Testis (tissue), 3 donors: ENCODE data around the gene DCHS1. TPM values are rescaled to one million over a fixed set of nuclear protein-coding genes. Genes with fewer than 3 reads are reported as not detected.
A peak's percentile ranks its signal among the peaks of the same experiment; 100 is the strongest.

ENCODE experiments used
- DNase-seq: peaks from one replicate; pipeline ENCODE4 v3.0.0-alpha.2; 2019
- H3K27ac ChIP-seq, 2 donors: fragments of 200-600 bp; sonication (generic); one replicate each; pipeline ENCODE4 v1.5.1; 2019
- H3K27me3 ChIP-seq: fragments of 200-600 bp; sonication (generic); one replicate; pipeline ENCODE4 v1.5.1; 2019
- H3K36me3 ChIP-seq: fragments of 200-600 bp; sonication (generic); one replicate; pipeline ENCODE4 v1.5.1; 2017; ENCODE audit warnings: low read depth; ENCODE audit errors: missing control alignments
- H3K4me1 ChIP-seq: fragments of 200-600 bp; sonication (generic); one replicate; pipeline ENCODE4 v1.5.1; 2019
- H3K4me3 ChIP-seq, 2 donors: fragments of 200-600 bp; sonication (generic); one replicate each; pipeline ENCODE4 v1.5.1; 2017 to 2019
- H3K9me3 ChIP-seq: fragments of 200-600 bp; sonication (generic); one replicate; pipeline ENCODE4 v1.5.1; 2017
- POLR2A ChIP-seq: fragments of 450-650 bp; IDR thresholded peaks from one replicate; pipeline ENCODE4 v1.6.1; 2017; ENCODE audit warnings: antibody characterized with exemption, mild to moderate bottlenecking, moderate library complexity
- WGBS, 2 donors: methylation state at CpG; one replicate each; pipeline ENCODE4 v1.1.5; 2018; 5-methylcytosine and 5-hydroxymethylcytosine counted together
- intact Hi-C: fragments of 100-400 bp; cut with DNase I; formaldehyde crosslinking; loops from one replicate; pipeline ENCODE4 v1.15.1; 2023; ENCODE audit warnings: low total_unique reads
- polyA plus RNA-seq: library from polyadenylated mRNA; stranded (reverse); fragments of 350-450 nt; fragmentation: Illumina TruSeq; extraction: RNeasy Lipid Tissue Mini Kit (QIAGEN cat#74804); gene quantifications from one replicate; pipeline ENCODE4 v1.2.3, GENCODE V29; 2014; ENCODE audit warnings: low read depth, low replicate concordance; ENCODE audit not compliant: insufficient read depth
- total RNA-seq, 2 donors: library from RNA; depleted of rRNA; stranded (reverse); fragments of >200 nt; gene quantifications; one replicate each; pipeline ENCODE4 v1.2.3, GENCODE V29; 2016
- TF ChIP-seq, protein P1 (sequence below), 3 experiments: fragments of 450-650 bp in 2 of 3; fragments of 200-600 bp in 1 of 3; sonication (generic) in 1 of 3; IDR thresholded peaks; one replicate each; pipeline ENCODE4 v1.5.1; 2016 to 2019; ENCODE audit warnings: antibody characterized with exemption in 3 of 3, mild to moderate bottlenecking in 2 of 3, moderate library complexity in 1 of 3

Gene DCHS1
- total and polyA plus RNA-seq, 3 donors from 2014 or later = 7.1 to 14.2 (median 8.8) TPM

DNA sequence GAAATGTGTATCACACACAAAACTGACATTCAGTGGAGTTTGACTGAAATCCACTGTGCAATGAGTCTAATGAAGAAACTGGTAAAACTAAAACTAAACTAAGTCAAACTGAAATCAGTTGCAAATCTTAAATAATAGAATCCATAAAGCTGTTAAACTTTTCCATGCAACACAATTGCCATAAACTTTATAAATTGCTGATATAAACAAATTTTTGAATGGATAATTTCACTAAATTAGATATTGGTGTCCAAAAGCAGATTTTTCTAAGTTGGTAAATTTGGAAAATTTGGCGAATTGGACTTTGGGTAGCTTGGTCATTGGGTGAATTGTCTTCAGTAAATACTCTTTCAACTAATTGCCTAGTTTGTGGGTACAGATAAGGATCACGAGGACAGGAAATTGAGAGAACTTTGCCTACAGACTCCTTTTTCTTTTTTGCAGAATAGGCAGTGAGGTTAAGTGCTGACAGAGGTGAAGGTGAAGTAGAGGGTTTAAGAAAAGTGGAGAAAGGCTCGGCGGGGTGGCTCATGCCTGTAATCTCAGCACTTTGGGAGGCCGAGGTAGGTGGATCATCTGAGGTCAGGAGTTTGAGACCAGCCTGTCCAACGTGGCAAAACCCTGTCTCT, 14.7 kb upstream of the DCHS1 start:
- Histone ChIP-seq H3K27me3 (no peaks in the 10 kb centered on the region), H3K27ac (no peak overlapping the region), H3K9me3 (no peaks in the 10 kb centered on the region), H3K4me1 (no peaks in the 10 kb centered on the region), H3K36me3 (no peaks in the 10 kb centered on the region), H3K4me3 (no peak overlapping the region)
- intact Hi-C loops = no loop called here
- no peak for TF ChIP-seq POLR2A
- TF ChIP-seq, protein P1, sequence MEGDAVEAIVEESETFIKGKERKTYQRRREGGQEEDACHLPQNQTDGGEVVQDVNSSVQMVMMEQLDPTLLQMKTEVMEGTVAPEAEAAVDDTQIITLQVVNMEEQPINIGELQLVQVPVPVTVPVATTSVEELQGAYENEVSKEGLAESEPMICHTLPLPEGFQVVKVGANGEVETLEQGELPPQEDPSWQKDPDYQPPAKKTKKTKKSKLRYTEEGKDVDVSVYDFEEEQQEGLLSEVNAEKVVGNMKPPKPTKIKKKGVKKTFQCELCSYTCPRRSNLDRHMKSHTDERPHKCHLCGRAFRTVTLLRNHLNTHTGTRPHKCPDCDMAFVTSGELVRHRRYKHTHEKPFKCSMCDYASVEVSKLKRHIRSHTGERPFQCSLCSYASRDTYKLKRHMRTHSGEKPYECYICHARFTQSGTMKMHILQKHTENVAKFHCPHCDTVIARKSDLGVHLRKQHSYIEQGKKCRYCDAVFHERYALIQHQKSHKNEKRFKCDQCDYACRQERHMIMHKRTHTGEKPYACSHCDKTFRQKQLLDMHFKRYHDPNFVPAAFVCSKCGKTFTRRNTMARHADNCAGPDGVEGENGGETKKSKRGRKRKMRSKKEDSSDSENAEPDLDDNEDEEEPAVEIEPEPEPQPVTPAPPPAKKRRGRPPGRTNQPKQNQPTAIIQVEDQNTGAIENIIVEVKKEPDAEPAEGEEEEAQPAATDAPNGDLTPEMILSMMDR (IDR thresholded peaks at IDR 0.05) = no peak
- 83 to 85% methylated on average over 6 of the region's 6 CpGs for WGBS, 2 donors
- DNase-seq = no peak

GRCh38 chr11:6667733-6668374, 12.2 kb upstream of the DCHS1 start:
- Histone ChIP-seq H3K36me3 (no peaks in the 10 kb centered on the region), H3K4me3 (no peak overlapping the region), H3K4me1 (no peaks in the 10 kb centered on the region), H3K27me3 (no peaks in the 10 kb centered on the region), H3K9me3 (no peaks in the 10 kb centered on the region), H3K27ac (no peak overlapping the region)
- intact Hi-C loops = no loop called here
- no peak for DNase-seq
- whole genome bisulfite sequencing, 2 donors = 70 to 71% methylated on average over 3 of the region's 3 CpGs
- TF ChIP-seq, protein P1 (IDR thresholded peaks at IDR 0.05) = peak in 2 of 3 experiments; percentile 38 to 45
- no peak for TF ChIP-seq POLR2A

GRCh38 chr11:6666302-6667183, 10.9 kb upstream of the DCHS1 start:
- H3K4me1 ChIP-seq = no peaks in the 10 kb centered on the region
- TF ChIP-seq POLR2A = no peak
- TF ChIP-seq, protein P1 (IDR thresholded peaks at IDR 0.05) = no peak
- DNase-seq = no peak
- intact Hi-C loops = no loop called here
- no peak overlapping the region for H3K27ac ChIP-seq
- H3K4me3 ChIP-seq = no peak overlapping the region
- H3K27me3 ChIP-seq = no peaks in the 10 kb centered on the region
- no peaks in the 10 kb centered on the region for H3K9me3 ChIP-seq
- 94 to 98% methylated on average over 4 of the region's 4 CpGs for WGBS, 2 donors
- no peaks in the 10 kb centered on the region for H3K36me3 ChIP-seq

GRCh38 chr11:6664551-6664950, 8.9 kb upstream of the DCHS1 start:
- WGBS, 2 donors = 0% methylated on average over 1 of the region's 1 CpG
- no peak overlapping the region for H3K4me3 ChIP-seq
- no peak overlapping the region for H3K27ac ChIP-seq
- no peaks in the 10 kb centered on the region for H3K36me3 ChIP-seq
- intact Hi-C loops = no loop called here
- no peaks in the 10 kb centered on the region for H3K27me3 ChIP-seq
- DNase-seq = no peak
- TF ChIP-seq, protein P1 (IDR thresholded peaks at IDR 0.05) = no peak
- no peak for TF ChIP-seq POLR2A
- H3K4me1 ChIP-seq = no peaks in the 10 kb centered on the region
- no peaks in the 10 kb centered on the region for H3K9me3 ChIP-seq
